GM12878 (cell line): ENCODE measurements around the gene ATP5PB.

Experiments used
- EED ChIP-seq: sonication (generic); IDR thresholded peaks from 2 replicates; pipeline ENCODE4 v1.6.1; 2016; ENCODE audit warnings: antibody characterized with exemption, low read depth
- EZH2 ChIP-seq: IDR thresholded peaks from 2 replicates; pipeline ENCODE4 v1.6.1; 2012; ENCODE audit warnings: low read depth, mild to moderate bottlenecking, control low read depth, inconsistent platforms, low read length, borderline replicate concordance; ENCODE audit not compliant: control insufficient read depth
- POLR2A ChIP-seq: IDR thresholded peaks from 2 replicates; pipeline ENCODE4 v1.6.1; 2011; ENCODE audit warnings: low read depth, mild to moderate bottlenecking, low read length

- TF ChIP-seq POLR2A (no peak), EZH2 (no peak), EED (no peak)
Measured at GRCh38 chr1:111490220-111490619, 41.0 kb downstream of the ATP5PB start.
